K562 (cell line): Measurements from ENCODE around the gene ZNF140. TPM values are rescaled to one million over a fixed set of nuclear protein-coding genes. Genes with fewer than 3 reads are reported as not detected.

Source experiments
- C11orf30 ChIP-seq: fragments of 450-650 bp; IDR thresholded peaks from 2 replicates; pipeline ENCODE4 v1.6.1; 2016; ENCODE audit warnings: low read depth, mild to moderate bottlenecking
- CCNT2 ChIP-seq: IDR thresholded peaks from 2 replicates; pipeline ENCODE4 v1.6.1; 2011; ENCODE audit warnings: borderline replicate concordance, low read depth, mild to moderate bottlenecking, moderate library complexity, mixed read lengths, low read length; ENCODE audit not compliant: insufficient read length; ENCODE audit errors: extremely low read depth
- CREB3L1 ChIP-seq: fragments of 450-650 bp; IDR thresholded peaks from 2 replicates; pipeline ENCODE4 v1.6.1; 2014; ENCODE audit warnings: low read depth, mild to moderate bottlenecking, moderate library complexity, borderline replicate concordance
- CREM ChIP-seq: IDR thresholded peaks from 2 replicates; pipeline ENCODE4 v1.6.1; 2014; ENCODE audit warnings: antibody characterized with exemption, low read depth
- CXXC5 ChIP-seq: fragments of 250-450 bp; sonication (Bioruptor Pico); IDR thresholded peaks from 2 replicates; pipeline ENCODE4 v1.8.0; 2022; ENCODE audit warnings: inconsistent platforms, mild to moderate bottlenecking, moderate library complexity
- FOXK2 ChIP-seq, 2 experiments: fragments of 450-650 bp; IDR thresholded peaks in 1 of 2; conservative IDR thresholded peaks in 1 of 2; 2 replicates each; pipeline ENCODE4 v1.6.1; 2016; ENCODE audit warnings: low read depth in 2 of 2, mild to moderate bottlenecking in 1 of 2
- GTF2E2 ChIP-seq: fragments of 200-800 bp; sonication (Bioruptor generic); IDR thresholded peaks from 2 replicates; pipeline ENCODE4 v1.6.1; 2016; ENCODE audit warnings: missing genetic modification characterization, missing compliant biosample characterization
- HDAC2 ChIP-seq: fragments of 450-650 bp; IDR thresholded peaks from 2 replicates; pipeline ENCODE4 v1.6.1; 2016; ENCODE audit warnings: mild to moderate bottlenecking
- HES1 ChIP-seq: fragments of 450-650 bp; IDR thresholded peaks from 2 replicates; pipeline ENCODE4 v1.6.1; 2016; ENCODE audit warnings: low read depth, mild to moderate bottlenecking, moderate library complexity
- MAZ ChIP-seq, 2 experiments: fragments of 450-650 bp in 1 of 2; sonication (generic) in 1 of 2; formaldehyde crosslinking; IDR thresholded peaks in 1 of 2; conservative IDR thresholded peaks in 1 of 2; 2 replicates each; pipeline versions ENCODE4 v1.4.0 to v1.5.0; 2020; ENCODE audit warnings: mild to moderate bottlenecking in 1 of 2, missing genetic modification reagents in 1 of 2
- NCOA1 ChIP-seq: fragments of 450-650 bp; IDR thresholded peaks from 2 replicates; pipeline ENCODE4 v1.6.1; 2016; ENCODE audit warnings: low read depth
- PHTF2 ChIP-seq: fragments of 250-450 bp; sonication (Bioruptor Pico); IDR thresholded peaks from 2 replicates; pipeline ENCODE4 v1.5.0; 2021; ENCODE audit warnings: mild to moderate bottlenecking
- POLR2G ChIP-seq: fragments of 200-400 bp; formaldehyde crosslinking; IDR thresholded peaks from 2 replicates; pipeline ENCODE4 v1.6.1; 2017; ENCODE audit warnings: low read depth, mild to moderate bottlenecking, antibody characterized with exemption, low read length, moderate library complexity
- PPARD ChIP-seq: fragments of 250-450 bp; sonication (Bioruptor Pico); IDR thresholded peaks from 2 replicates; pipeline ENCODE4 v1.8.0; 2022; ENCODE audit warnings: inconsistent platforms, mild to moderate bottlenecking, moderate library complexity
- TCF7 ChIP-seq: sonication (generic); IDR thresholded peaks from 2 replicates; pipeline ENCODE4 v1.6.1; 2016; ENCODE audit warnings: antibody characterized with exemption, borderline replicate concordance
- YBX1 ChIP-seq: fragments of 450-650 bp; IDR thresholded peaks from 2 replicates; pipeline ENCODE4 v1.7.1; 2016; ENCODE audit warnings: mild to moderate bottlenecking
- ZNF354B ChIP-seq: fragments of 250-450 bp; sonication (Bioruptor Pico); IDR thresholded peaks from 2 replicates; pipeline ENCODE4 v1.4.0; 2020
- polyA plus RNA-seq, 8 experiments: library from polyadenylated mRNA; depleted of rRNA in 4 of 8; stranded (reverse) in 5 of 8; unstranded in 3 of 8; fragments of >200 nt; fragmentation: Nextera tagmentation in 2 of 8; fragmentation: Illumina TruSeq in 1 of 8; extraction: Ambion mirVana in 2 of 8; extraction: Trizol in 1 of 8; gene quantifications; 2 replicates each; pipeline versions ENCODE4 v1.2.1 to v1.2.3, GENCODE V29; 2011 to 2014; ENCODE audit warnings: inconsistent platforms in 1 of 8, missing spikeins in 1 of 8
- total RNA-seq, 7 experiments: library from RNA; depleted of rRNA in 6 of 7; stranded (reverse); fragments of >200 nt in 6 of 7; fragmentation: Illumina TruSeq in 2 of 7; extraction: Trizol in 2 of 7; gene quantifications; 2 replicates each; pipeline versions ENCODE4 v1.2.1 to v1.2.3, GENCODE V29; 2011 to 2021; ENCODE audit warnings: low replicate concordance in 1 of 7
- TF ChIP-seq, protein P1 (sequence below): fragments of 200-800 bp; sonication (Bioruptor generic); IDR thresholded peaks from 2 replicates; pipeline ENCODE4 v1.6.1; 2017; ENCODE audit warnings: missing genetic modification characterization, missing compliant biosample characterization
- TF ChIP-seq, protein P2 (sequence below): sonication (generic); formaldehyde crosslinking; IDR thresholded peaks from 2 replicates; pipeline ENCODE4 v1.5.0; 2020; ENCODE audit warnings: missing genetic modification reagents
- TF ChIP-seq, protein P3 (sequence below): sonication (generic); formaldehyde crosslinking; IDR thresholded peaks from 2 replicates; pipeline ENCODE4 v1.8.0; 2022; ENCODE audit warnings: mild to moderate bottlenecking, missing genetic modification reagents

The ZNF140 gene
- total and polyA plus RNA-seq, 9 of the 15 experiments (the other 6 are each of a cell fraction or from before 2014, with no cell fraction given): 1.6 to 10.9 (median 5.3) TPM

GRCh38 chr12:133130038-133130807, 49.5 kb downstream of the ZNF140 start, which contains the start of the genes ZNF10 and ZNF891 (continued):
- TF ChIP-seq, protein P1, sequence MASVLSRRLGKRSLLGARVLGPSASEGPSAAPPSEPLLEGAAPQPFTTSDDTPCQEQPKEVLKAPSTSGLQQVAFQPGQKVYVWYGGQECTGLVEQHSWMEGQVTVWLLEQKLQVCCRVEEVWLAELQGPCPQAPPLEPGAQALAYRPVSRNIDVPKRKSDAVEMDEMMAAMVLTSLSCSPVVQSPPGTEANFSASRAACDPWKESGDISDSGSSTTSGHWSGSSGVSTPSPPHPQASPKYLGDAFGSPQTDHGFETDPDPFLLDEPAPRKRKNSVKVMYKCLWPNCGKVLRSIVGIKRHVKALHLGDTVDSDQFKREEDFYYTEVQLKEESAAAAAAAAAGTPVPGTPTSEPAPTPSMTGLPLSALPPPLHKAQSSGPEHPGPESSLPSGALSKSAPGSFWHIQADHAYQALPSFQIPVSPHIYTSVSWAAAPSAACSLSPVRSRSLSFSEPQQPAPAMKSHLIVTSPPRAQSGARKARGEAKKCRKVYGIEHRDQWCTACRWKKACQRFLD: 0 out of 2 replicates have a peak, but pooled peaks have one; percentile 54
- TF ChIP-seq C11orf30 (peak; percentile 40), TCF7 (no peak; the same call in 1 of the 2 replicates), PPARD (CRISPR knock-in tag) (no peak), POLR2G (peak; percentile 95), FOXK2 (conservative IDR thresholded peaks at IDR 0.05 in 1 of 2, IDR thresholded peaks at IDR 0.05 in 1 of 2; ENCODE audit: low read depth in 2 of 2) (peak in 1 of 2 experiments; percentile 30; a peak in 1 of 4 replicates), HES1 (no peak; the same call in 1 of the 2 replicates), YBX1 (no peak), PHTF2 (no peak), ZNF354B (CRISPR knock-in tag) (no peak), NCOA1 (peak; percentile 83), GTF2E2 (tag) (no peak), CXXC5 (CRISPR knock-in tag) (peak; percentile 99), CREB3L1 (peak; percentile 83), CREM (peak; percentile 97), HDAC2 (peak; percentile 73; the same call in 1 of the 2 replicates), MAZ (CRISPR knock-in tag; conservative IDR thresholded peaks at IDR 0.05 in 1 of 2, IDR thresholded peaks at IDR 0.05 in 1 of 2) (peak; percentile 91 to 93), CCNT2 (peak; percentile 91)
- TF ChIP-seq, protein P2, sequence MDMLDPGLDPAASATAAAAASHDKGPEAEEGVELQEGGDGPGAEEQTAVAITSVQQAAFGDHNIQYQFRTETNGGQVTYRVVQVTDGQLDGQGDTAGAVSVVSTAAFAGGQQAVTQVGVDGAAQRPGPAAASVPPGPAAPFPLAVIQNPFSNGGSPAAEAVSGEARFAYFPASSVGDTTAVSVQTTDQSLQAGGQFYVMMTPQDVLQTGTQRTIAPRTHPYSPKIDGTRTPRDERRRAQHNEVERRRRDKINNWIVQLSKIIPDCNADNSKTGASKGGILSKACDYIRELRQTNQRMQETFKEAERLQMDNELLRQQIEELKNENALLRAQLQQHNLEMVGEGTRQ: peak; percentile 48; the same call in 1 of the 2 replicates
- TF ChIP-seq, protein P3, sequence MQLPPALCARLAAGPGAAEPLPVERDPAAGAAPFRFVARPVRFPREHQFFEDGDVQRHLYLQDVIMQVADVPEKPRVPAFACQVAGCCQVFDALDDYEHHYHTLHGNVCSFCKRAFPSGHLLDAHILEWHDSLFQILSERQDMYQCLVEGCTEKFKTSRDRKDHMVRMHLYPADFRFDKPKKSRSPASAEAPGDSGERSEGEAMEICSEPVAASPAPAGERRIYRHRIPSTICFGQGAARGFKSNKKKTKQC (CRISPR knock-in tag): 0 out of 2 replicates have a peak, but pooled peaks have one; percentile 62
